ENCODE results near the gene MUC4.

DNA sequence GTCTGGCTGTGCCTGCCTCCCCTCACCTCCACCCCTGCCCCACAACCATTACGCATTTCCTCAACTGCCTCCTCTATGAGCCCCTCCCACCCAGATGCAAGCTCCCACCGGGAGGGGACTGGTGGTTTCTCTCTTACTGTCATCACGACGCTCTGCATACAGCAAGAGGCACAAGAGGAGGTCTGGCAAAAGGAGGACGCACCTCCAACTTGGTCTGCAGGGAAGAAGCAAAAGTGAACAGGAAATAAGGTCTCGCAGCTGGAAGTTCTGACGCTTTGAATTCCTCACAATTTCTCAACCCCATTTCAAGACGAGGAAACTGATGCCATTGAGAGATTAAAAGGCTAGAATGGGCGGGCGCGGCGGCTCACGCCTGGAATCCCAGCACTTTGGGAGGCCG is 42.3 kb upstream of the MUC4 start:
- no peak for TF ChIP-seq CTCF (IDR thresholded peaks at IDR 0.05; ENCODE audit: low read depth, low read length, poor library complexity, severe bottlenecking)
- TF ChIP-seq EZH2phosphoT487 (IDR thresholded peaks at IDR 0.05; ENCODE audit: borderline replicate concordance, low read length), result no peak
